HepG2 (cell line): ENCODE measurements around the gene UBALD1. TPM values are rescaled to one million over a fixed set of nuclear protein-coding genes. Genes with fewer than 3 reads are reported as not detected.

Source experiments
- PRDM15 ChIP-seq: sonication (generic); formaldehyde crosslinking; IDR thresholded peaks from 2 replicates; pipeline ENCODE4 v1.4.0; 2020; ENCODE audit warnings: missing genetic modification reagents
- PRMT3 ChIP-seq: sonication (generic); formaldehyde crosslinking; IDR thresholded peaks from 2 replicates; pipeline ENCODE4 v1.8.1; 2022; ENCODE audit warnings: low read depth, mild to moderate bottlenecking, moderate library complexity, missing genetic modification reagents, borderline replicate concordance
- SKIL ChIP-seq: sonication (generic); formaldehyde crosslinking; IDR thresholded peaks from 2 replicates; pipeline ENCODE4 v1.8.0; 2022; ENCODE audit warnings: missing genetic modification reagents, mild to moderate bottlenecking, moderate library complexity, borderline replicate concordance
- SRSF4 ChIP-seq: fragments of 200-400 bp; formaldehyde crosslinking; IDR thresholded peaks from one replicate; pipeline ENCODE4 v1.6.1; 2018; ENCODE audit warnings: mild to moderate bottlenecking, low read depth, low read length, moderate library complexity; ENCODE audit not compliant: poor library complexity, severe bottlenecking
- SYNCRIP ChIP-seq: fragments of 200-400 bp; formaldehyde crosslinking; IDR thresholded peaks from 2 replicates; pipeline ENCODE4 v1.6.1; 2018; ENCODE audit warnings: mild to moderate bottlenecking, low read depth, low read length; ENCODE audit not compliant: insufficient read depth
- ZC3H4 ChIP-seq: sonication (generic); formaldehyde crosslinking; IDR thresholded peaks from 2 replicates; pipeline ENCODE4 v1.4.0; 2020; ENCODE audit warnings: missing genetic modification reagents, borderline replicate concordance
- ZNF687 ChIP-seq: sonication (generic); formaldehyde crosslinking; IDR thresholded peaks from 2 replicates; pipeline ENCODE4 v1.5.1; 2020; ENCODE audit warnings: mild to moderate bottlenecking, missing genetic modification reagents, moderate library complexity
- ZNF710 ChIP-seq: sonication (generic); formaldehyde crosslinking; IDR thresholded peaks from 2 replicates; pipeline ENCODE4 v1.5.0; 2020; ENCODE audit warnings: mild to moderate bottlenecking, missing genetic modification reagents, borderline replicate concordance
- ZNF816 ChIP-seq: sonication (generic); formaldehyde crosslinking; IDR thresholded peaks from 2 replicates; pipeline ENCODE4 v1.8.0; 2022; ENCODE audit warnings: missing genetic modification reagents, mild to moderate bottlenecking, borderline replicate concordance
- polyA plus RNA-seq, 8 experiments: library from polyadenylated mRNA; depleted of rRNA in 3 of 8; stranded (reverse) in 7 of 8; unstranded in 1 of 8; fragments of >200 nt; fragmentation: Illumina TruSeq in 4 of 8; extraction: Trizol in 4 of 8; gene quantifications; 2 replicates each; pipeline versions ENCODE4 v1.2.1 to v1.2.3, GENCODE V29; 2011 to 2016; ENCODE audit warnings: low read depth in 4 of 8, missing spikeins in 1 of 8, mixed read lengths in 1 of 8; ENCODE audit not compliant: insufficient read depth in 1 of 8
- total RNA-seq, 5 experiments: library from RNA; depleted of rRNA; stranded (reverse); fragments of >200 nt; fragmentation: Illumina TruSeq; extraction: Trizol; gene quantifications; 2 replicates each; pipeline ENCODE4 v1.2.3, GENCODE V29; 2016; ENCODE audit warnings: low read depth in 1 of 5

UBALD1 gene
- total and polyA plus RNA-seq, 2 of the 13 experiments (the other 11 are each of a cell fraction or from before 2014, with no cell fraction given) = 6.8 to 12.3 TPM

GRCh38 chr16:4614571-4615383, at the start of gene UBALD1 (continued):
- TF ChIP-seq PRDM15 (CRISPR knock-in tag) (peak; percentile 34; the same call in 1 of the 2 replicates), ZNF687 (CRISPR knock-in tag) (peak; percentile 61), SYNCRIP (no peak), ZC3H4 (CRISPR knock-in tag) (no peak), PRMT3 (CRISPR knock-in tag) (no peak), SRSF4 (no peak), SKIL (CRISPR knock-in tag) (peak; percentile 78; the same call in 1 of the 2 replicates), ZNF816 (CRISPR knock-in tag) (no peak), ZNF710 (CRISPR knock-in tag) (no peak)
